Midbrain (tissue), 1 donor: ENCODE data around the gene SLC4A9.

ENCODE experiments used
- DNase-seq: peaks from one replicate; lab custom pipeline; 2025; lab: John Stamatoyannopoulos, UW

Gene SLC4A9, protein sequence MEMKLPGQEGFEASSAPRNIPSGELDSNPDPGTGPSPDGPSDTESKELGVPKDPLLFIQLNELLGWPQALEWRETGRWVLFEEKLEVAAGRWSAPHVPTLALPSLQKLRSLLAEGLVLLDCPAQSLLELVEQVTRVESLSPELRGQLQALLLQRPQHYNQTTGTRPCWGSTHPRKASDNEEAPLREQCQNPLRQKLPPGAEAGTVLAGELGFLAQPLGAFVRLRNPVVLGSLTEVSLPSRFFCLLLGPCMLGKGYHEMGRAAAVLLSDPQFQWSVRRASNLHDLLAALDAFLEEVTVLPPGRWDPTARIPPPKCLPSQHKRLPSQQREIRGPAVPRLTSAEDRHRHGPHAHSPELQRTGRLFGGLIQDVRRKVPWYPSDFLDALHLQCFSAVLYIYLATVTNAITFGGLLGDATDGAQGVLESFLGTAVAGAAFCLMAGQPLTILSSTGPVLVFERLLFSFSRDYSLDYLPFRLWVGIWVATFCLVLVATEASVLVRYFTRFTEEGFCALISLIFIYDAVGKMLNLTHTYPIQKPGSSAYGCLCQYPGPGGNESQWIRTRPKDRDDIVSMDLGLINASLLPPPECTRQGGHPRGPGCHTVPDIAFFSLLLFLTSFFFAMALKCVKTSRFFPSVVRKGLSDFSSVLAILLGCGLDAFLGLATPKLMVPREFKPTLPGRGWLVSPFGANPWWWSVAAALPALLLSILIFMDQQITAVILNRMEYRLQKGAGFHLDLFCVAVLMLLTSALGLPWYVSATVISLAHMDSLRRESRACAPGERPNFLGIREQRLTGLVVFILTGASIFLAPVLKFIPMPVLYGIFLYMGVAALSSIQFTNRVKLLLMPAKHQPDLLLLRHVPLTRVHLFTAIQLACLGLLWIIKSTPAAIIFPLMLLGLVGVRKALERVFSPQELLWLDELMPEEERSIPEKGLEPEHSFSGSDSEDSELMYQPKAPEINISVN

DNA sequence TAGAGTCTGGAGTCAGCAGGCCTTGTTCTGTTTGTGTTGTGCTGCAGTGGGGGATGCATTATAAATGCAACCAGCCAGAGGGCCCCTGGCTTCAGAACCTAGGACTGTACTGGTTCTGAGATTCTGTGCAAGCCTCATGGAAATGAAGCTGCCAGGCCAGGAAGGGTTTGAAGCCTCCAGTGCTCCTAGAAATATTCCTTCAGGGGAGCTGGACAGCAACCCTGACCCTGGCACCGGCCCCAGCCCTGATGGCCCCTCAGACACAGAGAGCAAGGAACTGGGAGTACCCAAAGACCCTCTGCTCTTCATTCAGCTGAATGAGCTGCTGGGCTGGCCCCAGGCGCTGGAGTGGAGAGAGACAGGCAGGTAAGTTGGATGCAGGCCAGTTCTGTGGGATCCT, at the start of gene SLC4A9:
SLC4A9 (plus strand) TSS at position 94 of the 400 bp plus-strand sequence; CDS start at position 137, 43 bp downstream.
- DNase-seq: no peak

DNA sequence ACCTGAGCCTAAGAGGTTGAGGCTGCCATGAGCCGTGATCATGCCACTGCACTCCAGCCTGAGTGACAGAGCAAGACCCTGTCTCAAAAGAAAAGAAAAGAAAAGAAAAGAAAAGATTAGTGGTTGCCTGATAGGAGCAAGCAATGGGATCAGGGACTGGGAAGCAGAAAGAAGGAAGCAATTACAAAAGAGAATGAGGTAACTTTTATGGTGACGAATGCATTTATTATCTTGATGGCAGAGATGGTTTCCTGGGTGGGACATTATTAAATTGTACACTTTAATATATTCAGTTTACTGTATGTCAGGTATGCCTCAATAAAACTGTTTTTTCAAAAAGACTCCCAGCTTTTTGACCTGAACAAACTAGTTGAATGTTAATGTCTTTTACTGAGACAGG, 49.6 kb upstream of the SLC4A9 start:
- DNase-seq: no peak

DNA sequence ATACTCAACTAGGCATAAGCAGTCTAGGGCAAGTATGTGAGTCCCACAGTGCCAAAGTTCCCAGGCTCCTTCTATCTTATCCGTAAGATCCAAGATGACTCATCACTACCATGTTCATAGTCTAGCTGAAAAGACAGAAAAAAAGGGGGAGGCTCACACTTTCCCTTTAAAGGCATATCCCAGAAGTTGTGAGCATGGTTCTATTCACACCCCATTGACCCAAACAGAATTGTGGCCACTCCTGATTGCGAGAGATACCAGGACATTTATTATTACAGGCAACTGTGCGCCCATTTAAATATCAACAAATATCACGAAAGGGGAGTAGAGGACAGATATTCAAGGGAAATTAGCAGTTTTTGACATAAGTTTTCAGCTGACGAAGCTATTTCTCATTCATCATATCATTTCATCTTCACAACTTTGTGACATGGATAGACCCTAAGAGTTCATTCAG, 49.0 kb upstream of the SLC4A9 start:
- no peak for DNase-seq

DNA sequence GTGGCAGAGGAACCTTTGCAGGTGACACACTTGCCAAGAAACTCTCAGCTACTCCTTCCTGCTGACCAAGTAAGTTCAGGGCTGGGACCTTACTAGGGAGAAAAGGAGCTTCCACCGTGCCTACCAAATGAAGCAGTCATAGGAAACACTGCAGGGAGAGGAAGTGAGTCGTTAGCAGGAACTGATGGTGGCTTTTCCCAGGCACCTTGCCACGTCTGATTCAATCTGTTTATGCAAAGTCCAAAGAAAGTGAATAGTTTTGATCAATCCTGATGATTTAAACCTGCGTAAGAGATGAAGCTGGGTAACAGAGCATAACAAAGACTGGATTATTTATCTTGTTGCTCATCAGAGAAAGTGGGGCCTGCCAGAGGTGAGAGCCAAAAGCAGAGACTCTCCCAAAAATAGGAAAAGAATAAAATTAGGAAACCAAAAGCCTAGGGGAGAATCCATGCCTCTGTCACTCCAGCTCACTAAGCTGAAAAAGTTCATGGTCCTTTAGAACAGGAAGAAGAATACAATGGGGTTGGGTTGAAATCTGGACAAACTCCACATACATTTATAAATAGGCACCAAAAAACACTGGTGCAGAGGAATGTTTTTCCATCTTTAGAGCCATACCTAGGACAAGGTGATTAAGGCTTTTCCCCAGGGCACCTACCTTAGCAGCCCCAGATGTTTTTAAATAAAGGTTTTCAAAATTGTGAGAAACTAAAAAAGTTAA, 47.8 kb upstream of the SLC4A9 start:
- no peak for DNase-seq

DNA sequence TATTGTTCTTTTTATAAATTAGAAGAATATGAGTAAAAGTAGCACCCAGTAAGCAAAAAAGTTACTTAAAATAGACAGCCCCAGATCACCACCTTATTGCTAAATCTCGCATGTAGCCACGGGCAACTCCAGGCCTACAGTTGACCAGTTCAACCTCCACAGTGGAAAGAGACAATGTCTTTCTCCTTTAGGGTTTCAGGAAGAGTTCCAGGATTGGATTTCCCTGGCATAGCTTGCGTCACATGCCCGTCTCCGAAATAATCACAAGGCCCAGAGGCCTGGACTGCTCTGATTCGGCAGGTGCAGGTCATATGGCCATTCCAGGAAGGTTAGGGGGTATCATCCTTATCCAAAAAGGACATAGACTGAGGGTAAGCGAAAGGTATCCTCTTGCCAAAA, 47.2 kb upstream of the SLC4A9 start:
- no peak for DNase-seq

DNA sequence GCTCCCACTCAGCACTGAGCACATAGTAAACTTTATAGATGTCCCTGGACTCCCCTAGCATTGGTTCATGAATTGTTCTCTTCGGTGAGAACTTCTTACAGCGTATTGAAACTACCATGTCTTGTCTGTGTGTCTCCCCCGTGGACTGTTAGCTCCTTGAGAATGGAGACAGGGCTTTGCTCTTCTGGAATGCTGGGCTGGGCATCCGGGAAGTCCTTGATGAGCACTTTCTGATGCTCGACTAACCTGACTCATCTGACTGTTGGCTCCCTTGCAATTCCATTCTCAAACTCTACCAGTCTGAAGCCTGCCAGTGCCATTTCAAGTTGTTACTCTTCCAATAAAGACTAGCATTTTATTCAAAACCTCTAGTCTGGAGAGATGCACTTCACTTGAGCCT, 42.1 kb upstream of the SLC4A9 start:
- DNase-seq: no peak

DNA sequence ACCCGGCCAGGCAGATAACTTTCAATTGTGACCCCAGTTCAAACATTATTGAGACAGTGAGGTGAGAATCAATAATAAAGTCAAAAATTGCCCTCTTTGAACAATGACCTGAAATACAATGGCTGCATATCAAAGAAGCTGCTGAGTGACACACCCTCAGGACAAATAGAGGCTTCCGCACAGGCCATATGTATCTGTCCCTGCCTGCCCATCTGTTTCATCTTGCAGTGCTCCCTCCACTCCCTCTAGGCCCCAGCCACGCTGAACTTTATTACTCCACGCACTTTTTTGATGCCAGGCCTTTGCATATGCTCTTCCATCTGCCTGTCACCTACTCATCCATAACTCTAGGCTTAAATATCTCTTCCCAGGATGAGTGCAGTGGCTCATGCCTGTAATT, 41.2 kb upstream of the SLC4A9 start:
- DNase-seq: no peak

DNA sequence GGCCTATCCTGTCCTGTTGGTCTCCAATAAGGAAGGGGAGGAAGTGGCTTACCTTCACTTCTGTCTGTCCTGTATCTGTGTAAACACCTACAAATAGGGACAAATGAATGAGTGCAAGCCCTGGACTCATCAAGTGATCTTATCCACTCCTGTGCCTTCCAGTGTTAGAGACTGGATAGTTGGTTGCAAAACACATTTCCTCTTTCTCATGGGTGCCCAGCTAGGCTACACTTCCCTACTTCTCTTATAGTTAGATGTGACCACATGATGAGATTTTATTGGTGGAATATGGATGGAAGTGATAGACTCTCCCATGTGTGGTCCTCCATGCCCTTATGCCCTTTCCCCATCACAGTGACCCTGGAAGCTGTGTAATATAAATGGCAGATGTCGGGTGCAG, 40.2 kb upstream of the SLC4A9 start:
- DNase-seq: no peak

DNA sequence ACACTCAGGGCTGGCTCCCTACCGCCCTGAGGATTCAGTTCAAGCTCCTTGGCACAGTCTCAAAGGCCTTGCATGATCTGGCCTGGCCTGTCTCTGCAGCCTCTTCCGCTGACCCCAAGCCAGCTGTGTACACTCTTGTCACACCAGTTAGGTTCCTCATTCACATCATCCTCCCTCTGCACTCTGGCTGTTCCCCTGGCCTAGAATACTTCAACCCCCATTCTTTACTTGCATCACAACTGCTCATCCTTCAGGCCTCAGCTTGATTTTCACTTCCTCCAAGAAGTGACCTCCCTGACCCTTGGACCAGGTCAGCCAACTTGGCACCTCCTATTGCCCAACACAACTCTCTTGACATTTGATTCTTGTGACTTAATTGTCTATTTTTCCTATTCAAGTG, 38.2 kb upstream of the SLC4A9 start:
- DNase-seq: peak; percentile 55

DNA sequence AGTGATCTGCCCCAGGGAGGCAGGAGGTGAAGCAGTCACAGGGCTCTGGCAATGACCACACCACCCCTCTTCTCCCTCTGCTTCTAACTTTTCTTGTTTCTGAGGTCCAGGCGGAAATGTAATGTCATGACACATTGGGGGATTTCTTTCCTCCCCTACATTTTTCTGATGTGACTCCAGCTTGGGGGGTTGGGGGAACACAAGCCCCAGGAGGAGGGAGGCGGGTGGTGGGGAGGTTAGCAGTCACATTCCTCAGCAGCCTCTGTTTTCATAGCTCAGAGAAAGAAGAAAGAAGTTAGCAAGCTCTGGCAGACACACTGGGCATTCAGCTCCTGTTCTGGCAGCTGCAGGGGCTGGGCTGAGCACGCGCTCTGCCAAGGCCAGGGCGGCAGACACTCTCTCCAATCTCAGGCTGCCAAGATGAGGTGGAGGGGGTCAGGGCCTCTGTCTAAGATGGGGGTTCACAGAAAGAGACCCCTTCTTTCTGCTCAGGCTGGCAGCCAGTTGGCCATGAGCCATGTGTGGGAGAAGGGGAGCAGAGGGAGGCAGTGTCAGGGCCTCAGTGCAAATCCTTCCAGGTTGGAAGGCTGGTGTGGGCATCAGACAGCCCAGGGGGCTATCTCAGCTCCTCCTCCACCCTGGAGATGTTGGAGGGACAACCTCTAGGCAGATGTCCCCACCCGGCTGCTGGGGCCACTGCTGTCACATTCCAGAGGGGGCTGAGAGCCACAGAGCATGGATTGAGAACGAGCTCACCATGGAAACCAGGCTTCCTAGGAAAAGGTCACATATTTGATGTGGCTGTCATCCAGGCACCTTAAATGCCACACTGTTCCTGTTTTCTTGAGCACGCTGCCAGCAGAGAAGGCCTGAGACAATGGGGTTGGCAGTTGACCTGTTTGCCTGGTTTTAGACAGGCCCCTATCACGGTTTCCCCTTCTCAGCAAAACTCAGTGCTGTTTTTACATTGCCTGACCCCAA, 37.0 kb upstream of the SLC4A9 start:
- peak; percentile 51 for DNase-seq

DNA sequence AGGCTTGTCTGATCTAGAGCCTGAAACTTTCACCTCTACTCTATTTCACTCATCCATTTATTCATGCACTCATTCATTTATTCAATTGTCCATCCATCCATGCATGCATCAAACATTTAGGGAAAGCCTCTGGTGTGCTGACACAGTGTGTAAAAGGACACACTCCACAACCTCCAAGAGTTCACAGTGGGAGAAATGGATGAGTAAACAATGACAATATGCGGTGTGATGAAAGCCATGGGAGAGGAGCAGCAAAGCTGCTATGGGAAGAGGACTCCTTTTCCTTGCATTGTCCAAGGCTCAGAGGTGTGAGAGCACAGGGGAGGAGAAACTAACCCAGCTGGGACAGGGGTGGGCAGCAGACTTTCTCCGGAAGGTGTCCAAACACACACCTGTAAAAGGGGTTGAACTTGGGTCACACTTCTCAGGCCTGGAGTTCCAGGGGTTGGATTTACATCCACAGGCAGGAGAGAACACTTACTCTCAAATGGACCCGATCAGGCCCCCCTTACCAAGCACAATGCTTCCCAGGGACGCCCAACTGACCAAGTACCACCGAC, 35.9 kb upstream of the SLC4A9 start:
- no peak for DNase-seq

DNA sequence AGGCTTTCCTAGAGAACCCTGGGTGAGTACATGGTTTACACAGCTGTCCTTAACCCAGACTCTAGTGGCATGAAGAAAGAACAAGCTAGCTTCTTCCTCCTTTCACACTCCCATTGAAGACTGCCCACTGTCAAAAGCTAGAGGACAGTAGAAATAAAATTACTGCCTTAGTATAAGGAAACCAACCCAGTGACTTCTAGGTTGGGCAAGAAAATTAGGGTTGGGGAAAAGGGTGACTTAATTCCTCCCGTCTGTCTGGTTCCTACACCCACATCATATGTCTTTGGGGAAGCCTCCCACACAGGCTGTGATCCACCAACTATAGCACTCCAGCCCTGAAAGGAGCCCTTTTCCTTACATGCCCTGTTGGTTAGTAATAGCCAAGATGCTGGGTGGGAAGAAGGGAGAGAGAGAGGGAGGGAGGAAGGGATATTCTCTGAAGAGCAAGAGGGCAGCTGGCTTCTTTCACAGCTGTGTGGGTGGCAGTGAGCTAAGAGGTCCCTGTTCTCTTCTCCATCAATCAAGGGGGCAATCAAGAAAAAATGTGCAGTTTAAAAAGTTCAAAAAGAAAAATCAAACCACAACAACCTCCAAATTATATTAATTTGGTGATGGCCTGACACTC, 35.3 kb upstream of the SLC4A9 start:
- DNase-seq: no peak

DNA sequence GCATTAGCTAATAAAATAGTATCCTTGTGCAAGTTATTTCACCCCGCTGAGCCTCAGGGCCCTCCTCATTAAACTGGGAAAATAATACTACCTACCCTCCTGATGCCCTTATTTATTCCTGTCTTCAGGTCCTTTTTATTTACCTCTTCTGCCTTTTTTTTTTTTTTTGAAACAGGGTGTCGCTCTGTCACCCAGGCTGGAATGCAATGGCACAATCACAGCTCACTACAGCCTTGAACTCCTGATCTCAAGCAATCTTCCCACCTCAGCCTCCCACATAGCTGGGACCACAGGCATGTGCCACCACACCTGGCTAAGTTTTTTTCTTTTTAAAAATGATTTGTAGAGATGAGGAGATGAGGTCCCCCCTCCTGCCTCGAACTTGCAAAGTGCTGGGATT, 34.5 kb upstream of the SLC4A9 start:
- DNase-seq: no peak

DNA sequence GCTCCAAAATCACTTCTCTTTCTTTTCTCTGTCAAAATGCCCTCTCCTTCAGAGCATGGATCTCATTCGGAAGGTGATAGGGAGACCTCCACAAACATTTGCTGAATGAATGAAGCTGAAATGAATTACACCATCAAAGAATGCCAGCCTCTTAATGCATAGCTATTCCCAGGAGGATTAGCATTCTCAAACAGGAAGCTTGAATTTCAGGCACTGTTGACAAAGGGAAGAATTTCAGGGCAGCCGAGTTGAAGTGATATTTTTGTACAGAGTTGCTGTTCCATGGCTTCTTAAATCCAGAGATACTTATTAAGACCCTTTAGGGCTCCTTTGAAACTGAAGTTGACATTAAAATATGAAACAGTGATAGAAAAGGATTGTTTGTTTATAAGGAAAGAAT, 32.4 kb upstream of the SLC4A9 start:
- no peak for DNase-seq

DNA sequence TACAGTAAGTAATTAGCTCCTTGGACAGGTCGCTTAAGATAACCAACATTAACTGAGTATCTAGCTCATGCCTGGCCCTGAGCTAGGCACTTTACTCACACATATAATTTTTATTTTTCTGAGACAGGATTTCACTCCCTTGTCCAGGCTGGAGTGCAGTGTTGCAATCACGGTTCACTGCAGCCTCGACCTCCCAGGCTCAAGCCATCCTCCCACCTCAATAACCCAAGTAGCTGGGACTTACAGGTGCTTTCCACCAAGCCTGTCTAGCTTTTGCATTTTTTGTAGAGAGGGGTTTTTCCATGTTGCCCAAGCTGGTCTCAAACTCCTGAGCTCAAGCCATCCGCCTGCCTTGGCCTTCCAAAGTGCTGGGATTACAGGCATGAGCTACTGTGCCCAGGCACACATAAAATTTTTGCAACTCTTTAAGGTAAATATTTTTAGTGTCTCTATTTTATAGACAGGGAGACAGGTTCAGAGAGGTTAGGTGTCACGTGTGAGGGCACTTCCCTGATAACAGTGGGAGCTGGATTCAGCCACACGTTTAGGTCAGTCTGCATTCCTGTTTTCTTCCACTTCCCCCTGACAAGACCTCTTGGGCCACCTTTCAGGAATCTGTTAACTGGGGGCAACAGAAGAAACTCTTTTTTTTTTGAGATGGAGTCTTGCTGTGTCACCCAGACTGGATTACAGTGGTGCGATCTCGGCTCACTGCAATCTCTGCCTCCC, 31.8 kb upstream of the SLC4A9 start:
- no peak for DNase-seq

DNA sequence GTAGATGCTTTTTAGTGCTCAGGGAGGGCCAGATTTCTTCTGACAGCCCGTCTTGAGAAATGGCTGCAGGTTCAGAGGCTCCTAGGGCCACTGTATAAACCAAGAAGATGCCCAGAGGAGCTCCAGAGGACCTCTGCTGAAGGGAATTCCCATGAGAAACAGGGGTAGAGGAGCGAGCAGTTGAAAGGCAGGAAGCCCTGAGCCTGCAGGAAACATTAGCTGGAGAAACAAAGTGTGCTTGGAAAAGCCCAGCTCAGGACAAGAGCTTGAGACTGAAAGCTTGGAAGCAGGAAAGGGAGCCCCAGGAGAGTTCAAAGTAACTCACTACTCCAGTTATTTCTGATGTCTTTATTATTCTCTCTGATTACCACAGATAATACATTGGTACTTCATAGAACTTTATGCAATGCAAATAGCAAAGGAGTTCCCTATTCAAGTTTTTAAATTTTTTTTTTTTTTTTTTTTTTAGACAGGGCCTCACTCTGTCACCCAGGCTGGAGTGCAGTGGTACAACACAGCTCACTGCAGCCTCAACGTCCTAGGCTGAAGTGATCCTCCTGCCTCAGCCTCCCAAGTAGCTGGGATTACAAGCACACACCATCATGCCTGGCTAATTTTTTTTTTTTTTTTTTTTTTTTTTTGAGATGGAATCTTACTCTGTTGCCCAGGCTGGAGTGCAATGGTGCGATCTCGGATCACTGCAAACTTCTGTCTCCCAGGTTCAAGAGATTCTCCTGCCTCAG, 30.1 kb upstream of the SLC4A9 start:
- no peak for DNase-seq

DNA sequence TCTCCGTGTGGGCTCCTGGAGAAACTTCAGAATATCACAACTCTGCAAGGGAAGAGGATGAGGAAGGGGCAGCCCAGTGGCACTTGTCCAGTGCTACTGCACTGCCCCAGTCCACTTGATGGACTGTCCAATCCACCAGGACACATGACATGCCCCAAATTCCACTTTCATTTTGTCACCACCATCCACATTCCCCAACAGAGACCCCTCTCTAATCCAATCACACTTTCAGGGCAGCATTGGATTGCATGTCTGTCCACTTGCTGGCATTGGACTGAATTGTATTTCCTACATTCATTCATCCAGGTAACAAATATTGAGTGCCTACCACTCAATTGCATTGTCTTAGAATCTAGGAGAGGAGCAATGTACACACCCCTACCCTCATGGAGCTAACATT, 28.4 kb upstream of the SLC4A9 start:
- no peak for DNase-seq

DNA sequence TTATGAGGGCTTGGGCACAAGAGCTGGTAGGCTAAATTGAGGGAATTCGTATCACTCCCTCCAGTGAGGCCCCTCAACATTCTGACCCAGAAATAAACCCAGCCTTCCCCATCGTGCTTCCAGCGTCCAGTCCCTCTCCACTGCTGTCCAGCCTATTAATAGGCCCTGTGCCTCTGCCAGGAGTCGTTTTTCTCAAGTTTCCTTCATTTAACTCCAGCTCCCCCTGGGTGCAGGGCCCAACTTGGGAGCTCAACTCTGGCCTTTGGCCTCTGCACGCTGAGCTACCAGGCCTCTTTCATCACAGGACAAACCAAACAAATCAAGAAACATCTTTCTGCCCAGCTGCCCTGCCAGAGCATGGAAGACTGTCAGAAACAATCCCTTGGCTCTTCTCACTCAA, 23.6 kb upstream of the SLC4A9 start:
- no peak for DNase-seq

DNA sequence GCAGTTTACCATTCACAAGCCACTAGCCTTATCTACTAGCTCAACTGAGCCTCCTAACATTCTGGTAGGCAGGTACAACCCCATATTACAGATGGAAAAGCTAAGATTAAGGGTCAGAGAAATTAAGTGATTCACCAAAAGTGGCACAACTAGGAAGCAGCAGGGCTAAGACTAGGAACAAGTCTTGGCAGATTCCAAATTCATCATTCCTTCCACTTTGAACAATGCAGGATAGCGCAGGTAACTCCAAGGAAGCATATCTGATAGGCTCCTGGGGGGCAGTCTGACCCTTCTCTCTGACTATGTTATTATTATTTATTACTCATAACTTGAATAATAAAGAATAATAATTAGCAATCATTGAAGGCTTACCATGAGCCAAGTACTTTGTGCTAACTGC, 22.1 kb upstream of the SLC4A9 start:
- DNase-seq: no peak
